DOHH2 (cell line): ENCODE measurements around the gene NMT2.

Experiments used
- CTCF ChIP-seq: fragments of 200-600 bp; sonication (generic); IDR thresholded peaks from one replicate; pipeline ENCODE4 v1.5.1; 2014; ENCODE audit warnings: antibody characterized with exemption, mild to moderate bottlenecking, low read depth, low read length; ENCODE audit not compliant: poor library complexity, severe bottlenecking
- EZH2phosphoT487 ChIP-seq: fragments of 200-600 bp; sonication (generic); IDR thresholded peaks from 2 replicates; pipeline ENCODE4 v1.6.1; 2017; ENCODE audit warnings: borderline replicate concordance, mild to moderate bottlenecking, antibody characterized with exemption, low read length, moderate library complexity, mixed read lengths

GRCh38 chr10:15084502-15084922 lies 84.0 kb downstream of the NMT2 start:
- TF ChIP-seq CTCF (no peak), EZH2phosphoT487 (no peak)
